Naive thymus-derived CD8-positive, alpha-beta T cell (primary cell): Measurements from ENCODE around the gene PTPN14. TPM values are rescaled to one million over a fixed set of nuclear protein-coding genes. Genes with fewer than 3 reads are reported as not detected.
"Not testable (repeated sequence)": the region's sequence is repeated elsewhere in the genome, so short reads cannot be mapped to it uniquely, and the experiment has no call there.

Source experiments
- ATAC-seq, 2 donors: fragments of 150-1000 bp; cut with Tn5 transposase in 1 of 2; sonication (Bioruptor Pico), chemical (Tn5 transposase) in 1 of 2; 1 replicate in 1 of 2; 2 replicates in 1 of 2; pipeline ENCODE4 v1.10.0; 2021; ENCODE audit warnings: mild to moderate bottlenecking in 2 of 2, moderate library complexity in 2 of 2
- POLR2A ChIA-PET: fragments of 350-600 bp; sonication (Branson Sonifier 250); formaldehyde crosslinking; loops from one replicate; lab custom pipeline; 2021; ENCODE audit warnings: antibody characterized with exemption; lab: Charles Lee
- DNase-seq, 10 donors: peaks; one replicate each; pipeline versions ENCODE4 v3.0.0 to v3.0.0-alpha.2; 2020 to 2022
- H3K27ac Mint-ChIP-seq, 10 donors: one replicate each; pipeline ENCODE4 v1.8.0; 2020 to 2022; ENCODE audit warnings: mild to moderate bottlenecking in 10 of 10, mixed read lengths in 10 of 10, moderate library complexity in 4 of 10, inconsistent platforms in 1 of 10
- H3K27me3 Mint-ChIP-seq, 5 donors: one replicate each; pipeline ENCODE4 v1.8.0; 2021 to 2022; ENCODE audit warnings: mixed read lengths in 5 of 5
- H3K36me3 Mint-ChIP-seq, 3 donors: one replicate each; pipeline ENCODE4 v1.8.0; 2020 to 2022; ENCODE audit warnings: mixed read lengths in 3 of 3, mild to moderate bottlenecking in 2 of 3, inconsistent platforms in 1 of 3
- H3K4me1 Mint-ChIP-seq, 4 donors: one replicate each; pipeline ENCODE4 v1.8.0; 2021 to 2022; ENCODE audit warnings: mixed read lengths in 4 of 4
- H3K4me3 Mint-ChIP-seq, 10 donors: one replicate each; pipeline ENCODE4 v1.8.0; 2020 to 2022; ENCODE audit warnings: mild to moderate bottlenecking in 10 of 10, mixed read lengths in 10 of 10, moderate library complexity in 6 of 10, inconsistent platforms in 1 of 10
- H3K9me3 Mint-ChIP-seq, 9 donors: one replicate each; pipeline ENCODE4 v1.8.0; 2020 to 2022; ENCODE audit warnings: mixed read lengths in 9 of 9, mild to moderate bottlenecking in 3 of 9, inconsistent platforms in 1 of 9, moderate library complexity in 1 of 9
- polyA plus RNA-seq, 3 donors: library from polyadenylated mRNA; unstranded; fragments of 300-500 nt; fragmentation: Illumina TruSeq; gene quantifications; one replicate each; pipeline ENCODE4 v1.2.3, GENCODE V29; 2021
- total RNA-seq, 8 experiments: library from RNA in 2 of 8; stranded (reverse) in 2 of 8; gene quantifications; one replicate each; pipeline ENCODE4 v1.2.3 and lab custom pipeline; 2021 to 2026

The PTPN14 gene
- total and polyA plus RNA-seq, 5 experiments from 2014 or later = 0.01 to 0.05 (median 0.03) TPM; not detected in 1

GRCh38 chr1:214397497-214397896 is 153.9 kb downstream of the PTPN14 start:
- Mint-ChIP-seq H3K27me3 (peaks cover 0 to 5% (median 0%) of the 10 kb centered on the region in 5 donors), H3K36me3 (no peaks in the 10 kb centered on the region), H3K27ac (no peak overlapping the region), H3K4me1 (peaks cover 0 to 13% (median 2%) of the 10 kb centered on the region in 4 donors), H3K9me3 (no peaks in the 10 kb centered on the region), H3K4me3 (no peak overlapping the region)
- POLR2A ChIA-PET = no interaction called here
- ATAC-seq (no peak), DNase-seq (no peak)

- Mint-ChIP-seq H3K4me3 (no peak overlapping the region), H3K36me3 (no peaks in the 10 kb centered on the region), H3K27me3 (peaks cover 0 to 5% (median 0%) of the 10 kb centered on the region in 5 donors), H3K27ac (no peak overlapping the region), H3K9me3 (no peaks in the 10 kb centered on the region), H3K4me1 (peaks cover 0 to 13% (median 2%) of the 10 kb centered on the region in 4 donors)
- DNase-seq (no peak), ATAC-seq (no peak)
- POLR2A ChIA-PET = no interaction called here
Observed at GRCh38 chr1:214396330-214396729, 155.1 kb downstream of the PTPN14 start.

GRCh38 chr1:214394569-214394968 is 156.8 kb downstream of the PTPN14 start:
- H3K27ac Mint-ChIP-seq, H3K36me3 Mint-ChIP-seq, H3K9me3 Mint-ChIP-seq, ATAC-seq, DNase-seq, H3K4me3 Mint-ChIP-seq, H3K4me1 Mint-ChIP-seq, H3K27me3 Mint-ChIP-seq, POLR2A ChIA-PET: not testable (repeated sequence)

- Mint-ChIP-seq H3K27ac (no peak overlapping the region), H3K4me1 (peaks cover 0 to 3% (median 1%) of the 10 kb centered on the region in 4 donors), H3K9me3 (no peaks in the 10 kb centered on the region), H3K4me3 (no peak overlapping the region), H3K27me3 (peaks cover 0 to under 1% (median 0%) of the 10 kb centered on the region in 5 donors), H3K36me3 (no peaks in the 10 kb centered on the region)
- POLR2A ChIA-PET = no interaction called here
- ATAC-seq (no peak), DNase-seq (no peak)
Observed at GRCh38 chr1:214393086-214393485, 158.3 kb downstream of the PTPN14 start.

- H3K4me1 Mint-ChIP-seq = peaks cover 0 to 3% (median 1%) of the 10 kb centered on the region in 4 donors
- POLR2A ChIA-PET = no interaction called here
- no peak overlapping the region for H3K27ac Mint-ChIP-seq
- no peak overlapping the region for H3K4me3 Mint-ChIP-seq
- no peaks in the 10 kb centered on the region for H3K27me3 Mint-ChIP-seq
- no peaks in the 10 kb centered on the region for H3K9me3 Mint-ChIP-seq
- no peaks in the 10 kb centered on the region for H3K36me3 Mint-ChIP-seq
- no peak for DNase-seq
- ATAC-seq = no peak
Observed at GRCh38 chr1:214391873-214392645, 159.3 kb downstream of the PTPN14 start.

GRCh38 chr1:214389734-214390133 is 161.7 kb downstream of the PTPN14 start:
- Mint-ChIP-seq H3K4me3 (no peak overlapping the region), H3K27ac (no peak overlapping the region), H3K9me3 (no peaks in the 10 kb centered on the region), H3K36me3 (no peaks in the 10 kb centered on the region), H3K27me3 (no peaks in the 10 kb centered on the region), H3K4me1 (no peaks in the 10 kb centered on the region)
- ATAC-seq = no peak
- DNase-seq = no peak
- POLR2A ChIA-PET = no interaction called here

GRCh38 chr1:214386747-214387146 is 164.7 kb downstream of the PTPN14 start:
- H3K36me3 Mint-ChIP-seq = no peaks in the 10 kb centered on the region

GRCh38 chr1:214386333-214386732 is 165.1 kb downstream of the PTPN14 start:
- Mint-ChIP-seq H3K9me3 (no peaks in the 10 kb centered on the region), H3K27me3 (no peaks in the 10 kb centered on the region), H3K36me3 (no peaks in the 10 kb centered on the region), H3K4me1 (no peaks in the 10 kb centered on the region), H3K27ac (no peak overlapping the region), H3K4me3 (no peak overlapping the region)
- ATAC-seq (no peak), DNase-seq (no peak)
- POLR2A ChIA-PET = interaction anchor here (0.5 kb wide), 1 partner anchor 131 kb away, joined by 3 read pairs; no protein-coding TSS in a partner anchor

More at GRCh38 chr1:214386747-214387146, 164.7 kb downstream of the PTPN14 start:
- Mint-ChIP-seq H3K4me3 (no peak overlapping the region), H3K4me1 (no peaks in the 10 kb centered on the region), H3K27ac (no peak overlapping the region), H3K9me3 (no peaks in the 10 kb centered on the region), H3K27me3 (no peaks in the 10 kb centered on the region)
- DNase-seq = no peak
- POLR2A ChIA-PET = interaction anchor here (0.5 kb wide), 1 partner anchor 131 kb away, joined by 3 read pairs; no protein-coding TSS in a partner anchor
- no peak for ATAC-seq

- no peak for ATAC-seq
- POLR2A ChIA-PET = no interaction called here
- Mint-ChIP-seq H3K4me1 (no peaks in the 10 kb centered on the region), H3K9me3 (no peaks in the 10 kb centered on the region), H3K4me3 (no peak overlapping the region), H3K36me3 (no peaks in the 10 kb centered on the region), H3K27me3 (no peaks in the 10 kb centered on the region), H3K27ac (no peak overlapping the region)
- DNase-seq = no peak
Observed at GRCh38 chr1:214385428-214385827, 166.0 kb downstream of the PTPN14 start.

- POLR2A ChIA-PET = no interaction called here
- Mint-ChIP-seq H3K4me1 (no peaks in the 10 kb centered on the region), H3K9me3 (no peaks in the 10 kb centered on the region), H3K27me3 (peaks cover 0 to 2% (median 0%) of the 10 kb centered on the region in 5 donors), H3K4me3 (no peak overlapping the region), H3K36me3 (no peaks in the 10 kb centered on the region), H3K27ac (peak overlapping the region in 1 of 10 donors; percentile 32)
- DNase-seq = no peak
- ATAC-seq = no peak
Observed at GRCh38 chr1:214384373-214385079, 166.9 kb downstream of the PTPN14 start.

- H3K4me1 Mint-ChIP-seq = no peaks in the 10 kb centered on the region
- POLR2A ChIA-PET = no interaction called here
- no peak for ATAC-seq
- H3K27ac Mint-ChIP-seq = no peak overlapping the region
- no peak overlapping the region for H3K4me3 Mint-ChIP-seq
- H3K9me3 Mint-ChIP-seq = no peaks in the 10 kb centered on the region
- no peak for DNase-seq
- H3K36me3 Mint-ChIP-seq = no peaks in the 10 kb centered on the region
- peaks cover 0 to 3% (median 0%) of the 10 kb centered on the region in 5 donors for H3K27me3 Mint-ChIP-seq
Observed at GRCh38 chr1:214383381-214384372, 167.7 kb downstream of the PTPN14 start.

GRCh38 chr1:214380986-214381695 is 170.3 kb downstream of the PTPN14 start:
- H3K9me3 Mint-ChIP-seq = no peaks in the 10 kb centered on the region
- H3K4me3 Mint-ChIP-seq = no peak overlapping the region
- POLR2A ChIA-PET = no interaction called here
- no peaks in the 10 kb centered on the region for H3K4me1 Mint-ChIP-seq
- DNase-seq (no peak), ATAC-seq (no peak)
- peaks cover 0 to 3% (median 0%) of the 10 kb centered on the region in 5 donors for H3K27me3 Mint-ChIP-seq
- H3K36me3 Mint-ChIP-seq = no peaks in the 10 kb centered on the region
- peak overlapping the region in 1 of 10 donors; percentile 10 for H3K27ac Mint-ChIP-seq
